GM23338 (cell line): ENCODE data around the gene MAFB. TPM values are rescaled to one million over a fixed set of nuclear protein-coding genes. Genes with fewer than 3 reads are reported as not detected.

Experiments used
- ATAC-seq: fragments of 200-7000 bp; cut with Tn5 transposase; 3 replicates; pipeline ENCODE4 v1.9.1; 2020
- DNase-seq: peaks from one replicate; pipeline ENCODE4 v3.0.0-alpha.2; 2015; ENCODE audit warnings: low spot score
- H2AFZ ChIP-seq: fragments of 200-600 bp; sonication (generic); 2 replicates; pipeline ENCODE4 v1.8.0; 2016; ENCODE audit warnings: antibody characterized with exemption, mild to moderate bottlenecking, moderate library complexity
- H3F3A ChIP-seq: fragments of 200-600 bp; sonication (generic); replicated peaks from 2 replicates; pipeline ENCODE4 v1.8.0; 2017; ENCODE audit warnings: antibody characterized with exemption, mixed run types, low read depth
- H3K27ac ChIP-seq: fragments of 200-600 bp; sonication (generic); 2 replicates; pipeline ENCODE4 v1.6.1; 2016; ENCODE audit warnings: low read depth
- H3K27me3 ChIP-seq: fragments of 200-600 bp; sonication (generic); 2 replicates; pipeline ENCODE4 v1.8.0; 2016; ENCODE audit warnings: mild to moderate bottlenecking, mixed run types, moderate library complexity; ENCODE audit not compliant: insufficient read depth
- H3K36me3 ChIP-seq: fragments of 200-600 bp; sonication (generic); 2 replicates; pipeline ENCODE4 v1.8.0; 2016; ENCODE audit warnings: mild to moderate bottlenecking; ENCODE audit not compliant: insufficient read depth
- H3K4me1 ChIP-seq: fragments of 200-600 bp; sonication (generic); 2 replicates; pipeline ENCODE4 v1.8.0; 2016; ENCODE audit warnings: mild to moderate bottlenecking, moderate library complexity; ENCODE audit not compliant: insufficient read depth
- H3K4me2 ChIP-seq: fragments of 200-600 bp; sonication (generic); 2 replicates; pipeline ENCODE4 v1.7.1; 2017; ENCODE audit warnings: mixed run types
- H3K4me3 ChIP-seq: fragments of 200-600 bp; sonication (generic); 2 replicates; pipeline ENCODE4 v1.6.1; 2016; ENCODE audit warnings: mixed run types
- H3K79me2 ChIP-seq: fragments of 200-600 bp; sonication (generic); replicated peaks from 2 replicates; pipeline ENCODE4 v1.8.0; 2017; ENCODE audit warnings: mild to moderate bottlenecking; ENCODE audit not compliant: insufficient read depth
- H3K9me2 ChIP-seq: fragments of 200-600 bp; sonication (generic); 2 replicates; pipeline ENCODE4 v1.8.0; 2017; ENCODE audit not compliant: insufficient read depth
- H4K20me1 ChIP-seq: fragments of 200-600 bp; sonication (generic); replicated peaks from 2 replicates; pipeline ENCODE4 v1.8.0; 2017; ENCODE audit warnings: mild to moderate bottlenecking; ENCODE audit not compliant: insufficient read depth
- H3K27ac Mint-ChIP-seq: 2 replicates; pipeline ENCODE4 v1.8.0; 2020; ENCODE audit warnings: inconsistent platforms, mild to moderate bottlenecking, moderate library complexity, mixed read lengths
- H3K27me3 Mint-ChIP-seq: 3 replicates; pipeline ENCODE4 v1.8.0; 2022; ENCODE audit warnings: low read depth, mild to moderate bottlenecking, moderate library complexity, mixed read lengths, inconsistent platforms; ENCODE audit not compliant: insufficient read depth, poor library complexity
- H3K36me3 Mint-ChIP-seq: 3 replicates; pipeline ENCODE4 v1.8.0; 2021; ENCODE audit warnings: low read depth, mild to moderate bottlenecking, inconsistent platforms, moderate library complexity, mixed read lengths
- H3K4me1 Mint-ChIP-seq: 3 replicates; pipeline ENCODE4 v1.8.0; 2020; ENCODE audit warnings: mild to moderate bottlenecking, inconsistent platforms, mixed read lengths
- H3K4me3 Mint-ChIP-seq: 3 replicates; pipeline ENCODE4 v1.8.0; 2021; ENCODE audit warnings: moderate library complexity, mild to moderate bottlenecking, inconsistent platforms, mixed read lengths
- H3K9me3 Mint-ChIP-seq: 3 replicates; pipeline ENCODE4 v1.8.0; 2020; ENCODE audit warnings: moderate library complexity, mild to moderate bottlenecking, inconsistent platforms, mixed read lengths
- CREB1 ChIP-seq: fragments of 250-450 bp; sonication (Bioruptor Pico); IDR thresholded peaks from 2 replicates; pipeline ENCODE4 v1.5.0; 2020; ENCODE audit warnings: low read depth, mild to moderate bottlenecking, moderate library complexity
- CTCF ChIP-seq, 2 experiments: fragments of 200-600 bp in 1 of 2; sonication (generic) in 1 of 2; conservative IDR thresholded peaks; 2 replicates each; pipeline versions ENCODE4 v1.5.1 to v1.6.1; 2016 to 2017; ENCODE audit warnings: antibody characterized with exemption in 2 of 2, low read depth in 2 of 2, mild to moderate bottlenecking in 2 of 2, moderate library complexity in 1 of 2
- ETS1 ChIP-seq: IDR thresholded peaks from 2 replicates; pipeline ENCODE4 v1.6.1; 2016; ENCODE audit warnings: antibody characterized with exemption
- EZH2 ChIP-seq: fragments of 200-600 bp; sonication (generic); IDR thresholded peaks from one replicate; pipeline ENCODE4 v1.8.0; 2017; ENCODE audit warnings: antibody characterized with exemption, mild to moderate bottlenecking, low read depth; ENCODE audit not compliant: unreplicated experiment
- EZH2phosphoT487 ChIP-seq: fragments of 200-600 bp; sonication (generic); IDR thresholded peaks from one replicate; pipeline ENCODE4 v1.8.1; 2018; ENCODE audit warnings: antibody characterized with exemption; ENCODE audit not compliant: unreplicated experiment
- JUNB ChIP-seq: IDR thresholded peaks from one replicate; pipeline ENCODE4 v1.6.1; 2016; ENCODE audit warnings: antibody characterized with exemption; ENCODE audit not compliant: unreplicated experiment
- NANOG ChIP-seq: IDR thresholded peaks from 2 replicates; pipeline ENCODE4 v1.6.1; 2016; ENCODE audit warnings: antibody characterized with exemption, borderline replicate concordance
- POLR2AphosphoS5 ChIP-seq: IDR thresholded peaks from 2 replicates; pipeline ENCODE4 v1.6.1; 2016; ENCODE audit warnings: antibody characterized with exemption, low read depth
- REST ChIP-seq: IDR thresholded peaks from one replicate; pipeline ENCODE4 v1.6.1; 2018; ENCODE audit warnings: antibody characterized with exemption; ENCODE audit not compliant: unreplicated experiment
- STAT1 ChIP-seq: IDR thresholded peaks from one replicate; pipeline ENCODE4 v1.6.1; 2016; ENCODE audit warnings: antibody characterized with exemption; ENCODE audit not compliant: unreplicated experiment
- ZNF114 ChIP-seq: fragments of 250-450 bp; sonication (Bioruptor Pico); IDR thresholded peaks from 2 replicates; pipeline ENCODE4 v1.5.0; 2020; ENCODE audit warnings: mild to moderate bottlenecking, moderate library complexity
- ZNF331 ChIP-seq: fragments of 250-450 bp; sonication (Bioruptor Pico); IDR thresholded peaks from 2 replicates; pipeline ENCODE4 v1.5.0; 2020; ENCODE audit warnings: low read depth, mild to moderate bottlenecking, moderate library complexity
- ZNF462 ChIP-seq: fragments of 250-450 bp; sonication (Bioruptor Pico); IDR thresholded peaks from 2 replicates; pipeline ENCODE4 v1.5.0; 2020; ENCODE audit warnings: mild to moderate bottlenecking, moderate library complexity
- polyA plus RNA-seq: library from polyadenylated mRNA; unstranded; fragments of >200 nt; fragmentation: Nextera tagmentation; extraction: Ambion mirVana; gene quantifications from 2 replicates; pipeline ENCODE4 v1.2.1, GENCODE V29; 2016
- total RNA-seq: library from RNA; depleted of rRNA; stranded (reverse); fragments of >200 nt; shearing (Covaris generic); gene quantifications from 2 replicates; pipeline ENCODE4 v1.2.3, GENCODE V29; 2014

MAFB gene
- total and polyA plus RNA-seq, 2 experiments from 2014 or later: 1.6 to 2.3 TPM

- no peaks in the 10 kb centered on the region for H3K36me3 ChIP-seq
- peaks cover 9% of the 10 kb centered on the region; the same call in 2 of the 3 replicates for H3K4me1 Mint-ChIP-seq
- TF ChIP-seq JUNB (no peak), ZNF331 (no peak), ZNF114 (CRISPR knock-in tag) (no peak), REST (no peak), EZH2 (no peak), CREB1 (no peak), ETS1 (no peak), EZH2phosphoT487 (no peak), STAT1 (no peak), CTCF (conservative IDR thresholded peaks at IDR 0.05; ENCODE audit: low read depth in 2 of 2) (no peak), ZNF462 (CRISPR knock-in tag) (no peak), POLR2AphosphoS5 (no peak), NANOG (no peak)
- no peaks in the 10 kb centered on the region for H4K20me1 ChIP-seq
- no peak overlapping the region for H3K4me2 ChIP-seq
- peaks cover 4% of the 10 kb centered on the region; the same call in 1 of the 2 replicates for H3K9me2 ChIP-seq
- no peak overlapping the region for H2AFZ ChIP-seq
- no peaks in the 10 kb centered on the region for H3F3A ChIP-seq
- no peak overlapping the region for H3K27ac Mint-ChIP-seq
- ATAC-seq (no peak), DNase-seq (no peak)
- no peak overlapping the region for H3K27ac ChIP-seq
- no peaks in the 10 kb centered on the region for H3K36me3 Mint-ChIP-seq
- no peaks in the 10 kb centered on the region for H3K4me1 ChIP-seq
- H3K9me3 Mint-ChIP-seq: no peaks in the 10 kb centered on the region; the same call in 2 of the 3 replicates
- no peaks in the 10 kb centered on the region for H3K79me2 ChIP-seq
- H3K4me3 ChIP-seq: no peak overlapping the region
- H3K4me3 Mint-ChIP-seq: no peak overlapping the region
- peaks cover 10% of the 10 kb centered on the region for H3K27me3 Mint-ChIP-seq
- H3K27me3 ChIP-seq: no peaks in the 10 kb centered on the region
Observed at GRCh38 chr20:40651151-40651550, 37.9 kb downstream of the MAFB start.
